NCI-H146 treated with DMSO at 0.1 percent for 48 hours (cell line): ENCODE data around the gene LRRC4C.
A peak's percentile ranks its signal among the peaks of the same experiment; 100 is the strongest.
"Not testable (repeated sequence)": the region's sequence is repeated elsewhere in the genome, so short reads cannot be mapped to it uniquely, and the experiment has no call there.

Experiments
- DNase-seq: peaks from one replicate; lab custom pipeline; 2025; ENCODE audit not compliant: unreplicated experiment; lab: John Stamatoyannopoulos, UW

LRRC4C gene

DNA sequence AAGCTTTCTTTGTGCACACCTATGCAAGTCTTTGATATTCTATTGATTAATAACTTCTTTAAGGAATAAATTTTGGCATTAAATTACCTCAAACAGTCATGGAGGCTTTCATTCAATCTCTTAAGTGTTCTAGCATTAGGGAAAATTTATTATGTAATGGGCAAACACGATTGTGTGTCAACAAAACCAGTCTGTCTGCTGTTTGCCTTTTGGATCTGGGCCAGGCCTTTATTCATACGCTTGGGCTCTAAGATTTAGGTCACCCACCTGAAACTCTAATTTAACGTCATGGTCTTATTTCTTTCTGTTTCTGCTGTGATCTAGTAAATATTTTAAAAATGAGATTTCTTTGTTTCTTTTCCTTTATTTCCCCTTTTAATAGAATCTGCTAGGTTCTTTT lies 1270.6 kb downstream of the LRRC4C start:
- DNase-seq, result peak; percentile 65

DNA sequence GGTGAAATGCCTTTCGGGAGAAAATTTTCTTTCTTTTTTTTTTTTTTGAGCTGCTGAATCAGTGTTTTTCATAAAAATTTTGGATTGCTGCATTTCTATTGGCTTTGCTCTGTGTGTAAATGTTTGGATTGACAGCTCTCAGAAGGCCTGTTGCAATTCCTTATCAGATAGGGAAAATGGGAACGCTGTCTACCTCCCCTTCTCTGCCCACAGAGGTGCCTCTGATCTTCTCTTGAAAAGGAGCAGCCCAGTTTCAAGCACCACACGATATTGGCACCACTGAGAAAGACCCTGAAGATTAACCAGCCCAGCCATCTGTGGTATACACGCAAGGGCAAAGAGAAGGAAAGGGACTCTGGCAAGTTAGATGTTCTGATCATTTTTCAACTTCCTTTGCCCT lies 1272.2 kb downstream of the LRRC4C start:
- no peak for DNase-seq

DNA sequence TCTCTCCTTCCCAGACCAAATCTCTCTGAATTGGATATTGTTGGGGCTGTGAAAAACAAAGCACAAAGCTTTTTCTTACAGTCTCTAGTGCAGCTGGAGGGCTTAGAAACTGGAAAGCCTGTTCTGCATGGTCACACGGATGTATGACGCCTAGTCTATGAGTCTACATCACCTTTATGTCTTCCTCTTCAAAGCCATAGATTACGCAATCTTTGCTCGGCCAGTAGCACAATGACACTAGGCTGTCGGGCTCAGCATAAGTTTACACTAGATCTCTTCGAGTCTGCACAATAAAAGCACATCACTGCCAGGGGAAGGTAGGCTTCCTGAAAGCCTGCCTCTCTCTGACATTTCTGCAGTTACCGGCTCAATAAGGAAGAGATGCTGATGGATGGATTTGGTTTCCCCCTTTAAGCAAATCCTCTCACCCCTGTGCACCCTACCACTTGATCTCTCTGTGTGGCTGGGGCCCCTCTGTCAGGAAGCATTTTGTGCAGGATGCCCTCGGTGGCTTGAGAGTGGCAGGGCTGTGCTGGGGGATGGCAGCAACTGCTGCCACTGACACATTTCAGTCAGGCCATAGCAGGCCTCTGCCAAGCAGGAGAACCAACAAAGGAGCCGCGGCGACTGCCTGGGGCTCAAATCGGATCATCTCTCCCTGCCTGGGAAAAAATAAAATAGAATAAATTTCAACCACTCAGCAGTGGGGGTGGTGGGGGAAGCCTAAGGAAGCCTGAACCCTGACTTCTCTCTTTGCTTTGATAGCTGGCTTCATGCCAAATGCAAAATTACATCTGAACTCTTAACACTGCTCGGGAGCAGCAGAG lies 1272.8 kb downstream of the LRRC4C start:
- no peak for DNase-seq

DNA sequence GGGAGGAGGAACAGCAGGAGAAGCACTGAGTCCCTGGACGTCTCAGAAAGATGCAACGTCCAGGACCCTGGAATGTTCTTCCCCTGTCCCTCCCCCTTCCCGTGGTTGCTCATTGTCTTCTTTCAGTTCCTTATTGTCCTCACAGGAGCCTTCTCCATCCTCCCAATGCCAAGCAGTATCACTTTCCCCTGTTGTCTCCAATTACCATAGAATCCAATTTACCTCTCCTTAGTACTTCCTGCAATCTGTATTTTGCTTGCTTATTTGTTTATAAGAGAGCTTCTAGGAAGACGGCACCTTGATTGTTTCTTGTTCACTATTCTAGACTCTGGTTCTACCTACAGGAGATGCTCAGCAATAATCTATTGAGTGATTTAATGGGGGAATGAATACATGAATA lies 1273.7 kb downstream of the LRRC4C start:
- DNase-seq, result no peak

DNA sequence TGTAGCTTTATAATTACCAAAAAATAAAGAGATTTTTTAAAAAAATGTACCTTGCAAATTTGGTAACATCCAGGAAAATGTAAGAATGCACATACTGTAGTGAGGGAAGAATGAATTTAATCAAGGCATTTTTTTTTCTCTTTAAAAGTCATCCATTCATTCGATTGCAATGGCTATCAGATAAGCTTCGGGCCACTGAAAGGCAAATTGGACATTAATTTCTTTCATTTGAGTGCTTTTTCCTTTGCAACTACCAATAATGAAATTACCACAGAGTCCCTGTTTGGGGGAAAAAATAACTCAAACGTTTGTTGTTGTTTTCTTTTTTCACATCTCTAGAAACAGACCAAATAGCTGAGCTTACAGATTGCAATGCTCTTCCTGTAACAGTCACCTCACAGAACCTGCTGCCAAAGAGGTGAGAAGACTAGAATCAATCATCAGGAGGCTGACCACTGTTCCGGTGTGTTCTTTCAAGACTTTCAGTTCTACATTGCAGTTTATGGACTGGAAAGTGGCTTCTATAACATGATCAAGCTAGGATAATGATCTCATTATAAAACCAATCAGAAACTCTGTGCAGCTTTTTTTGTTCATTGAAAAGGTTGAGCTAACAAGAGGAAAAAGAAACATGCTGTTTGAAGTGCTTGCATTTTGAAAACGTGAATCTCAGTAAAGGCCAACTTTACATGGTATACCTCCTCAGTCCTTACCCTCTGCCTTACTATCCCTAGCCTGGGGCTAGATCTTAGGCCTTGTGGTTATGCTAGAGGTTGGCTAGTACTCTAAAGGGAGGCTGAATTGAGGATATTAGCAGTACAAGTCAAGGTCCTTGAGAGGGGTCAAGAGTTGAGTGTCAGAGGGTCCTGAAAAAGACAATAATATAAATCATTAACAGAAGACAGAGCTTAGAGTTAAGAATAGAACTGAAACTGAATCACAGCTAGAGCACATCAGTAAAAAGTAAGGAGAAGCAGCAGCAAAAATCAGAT lies 1276.1 kb downstream of the LRRC4C start:
- no peak for DNase-seq

DNA sequence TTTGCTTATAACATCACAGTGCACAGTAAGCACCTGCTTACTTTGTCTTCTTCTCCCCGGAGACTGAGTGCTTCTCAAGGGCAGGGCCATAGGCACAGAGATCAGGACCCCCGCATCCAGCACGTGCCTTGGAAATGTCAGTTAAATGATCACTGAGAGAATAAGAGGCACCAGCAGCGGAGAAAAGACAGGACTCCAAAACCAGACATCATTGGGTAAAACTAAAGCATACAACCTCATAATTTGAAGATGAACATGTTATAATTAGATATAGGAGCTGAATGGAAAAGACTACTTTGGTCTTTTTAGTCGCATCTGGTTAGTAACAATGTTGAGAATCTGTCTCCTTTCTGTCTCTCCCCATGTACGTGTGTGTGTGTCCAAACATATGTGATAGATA lies 1279.9 kb downstream of the LRRC4C start:
- DNase-seq, result no peak

DNA sequence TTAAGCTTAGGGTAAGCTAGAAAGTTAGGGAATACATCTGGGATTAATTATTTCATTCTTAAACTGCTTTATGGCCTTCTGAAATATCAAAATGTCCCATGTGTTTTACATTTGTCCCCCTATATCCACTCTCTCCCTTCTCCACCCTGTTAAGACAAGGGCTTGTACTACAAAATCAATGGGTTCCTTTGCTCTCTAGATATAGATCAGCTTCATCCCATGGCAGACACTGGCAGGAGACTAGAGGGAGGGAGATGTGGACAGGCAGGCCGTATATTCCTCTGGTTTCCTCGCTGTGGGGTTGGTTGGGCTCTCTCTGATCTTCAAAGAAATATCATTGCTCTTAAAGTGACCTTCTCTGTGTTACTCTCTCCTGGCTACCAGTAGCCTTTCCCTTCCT lies 1281.0 kb downstream of the LRRC4C start:
- no peak for DNase-seq

DNA sequence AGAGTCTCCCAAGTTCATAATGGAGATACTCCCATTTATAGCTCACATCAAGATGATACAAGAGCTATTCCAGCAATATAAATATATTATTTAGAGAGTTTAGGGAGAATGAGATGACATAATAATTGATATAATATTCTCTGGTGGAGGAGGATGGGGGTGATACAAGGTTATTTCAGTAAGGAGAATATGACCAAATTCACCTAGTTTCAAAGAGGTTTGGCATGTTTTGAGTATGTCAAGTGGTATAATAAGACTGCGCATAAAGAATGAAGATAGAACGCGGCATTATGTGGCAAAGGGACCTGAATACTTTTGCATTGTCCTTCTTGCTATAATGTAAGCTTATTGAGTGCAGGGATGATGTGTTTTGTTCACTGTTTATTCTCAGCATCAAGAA lies 1283.5 kb downstream of the LRRC4C start:
- DNase-seq, result no peak

DNA sequence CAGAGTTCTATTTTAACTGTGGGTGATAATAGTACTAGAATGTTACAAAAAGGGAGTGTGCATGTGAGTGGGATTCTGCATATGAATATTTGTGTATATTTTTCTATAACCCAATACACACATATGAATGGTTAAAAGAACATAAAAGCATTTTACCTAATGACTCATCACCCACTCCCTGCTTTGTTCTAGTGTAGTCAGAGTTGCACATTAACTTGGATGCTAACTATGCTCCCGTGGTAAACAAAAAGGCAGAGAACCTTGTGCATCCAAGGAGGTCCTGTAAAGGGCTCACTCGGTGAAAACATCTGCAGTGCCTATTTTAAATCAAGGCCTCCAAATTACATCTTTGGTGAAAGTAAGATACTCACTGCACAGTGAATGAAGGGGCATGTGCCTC lies 1289.4 kb downstream of the LRRC4C start:
- DNase-seq, result no peak

DNA sequence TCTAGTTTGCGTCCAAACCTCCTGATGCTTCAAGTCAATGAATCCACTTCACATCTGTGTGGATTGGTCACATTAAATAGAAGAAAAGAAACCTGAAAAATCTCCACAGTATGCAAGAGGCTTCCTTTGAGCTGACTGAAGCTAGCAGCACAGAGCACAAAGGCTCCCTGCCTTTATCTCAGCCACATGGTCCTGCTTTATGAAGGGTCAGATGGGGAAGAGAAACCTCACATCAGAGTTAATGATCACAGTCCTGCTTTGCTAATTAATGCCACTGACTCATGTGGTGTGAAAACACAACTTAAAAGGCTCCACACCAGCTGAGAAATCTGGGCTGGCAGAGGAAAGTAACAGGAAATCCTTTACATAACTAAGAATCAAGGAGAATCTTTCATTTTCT lies 1291.0 kb downstream of the LRRC4C start:
- no peak for DNase-seq

DNA sequence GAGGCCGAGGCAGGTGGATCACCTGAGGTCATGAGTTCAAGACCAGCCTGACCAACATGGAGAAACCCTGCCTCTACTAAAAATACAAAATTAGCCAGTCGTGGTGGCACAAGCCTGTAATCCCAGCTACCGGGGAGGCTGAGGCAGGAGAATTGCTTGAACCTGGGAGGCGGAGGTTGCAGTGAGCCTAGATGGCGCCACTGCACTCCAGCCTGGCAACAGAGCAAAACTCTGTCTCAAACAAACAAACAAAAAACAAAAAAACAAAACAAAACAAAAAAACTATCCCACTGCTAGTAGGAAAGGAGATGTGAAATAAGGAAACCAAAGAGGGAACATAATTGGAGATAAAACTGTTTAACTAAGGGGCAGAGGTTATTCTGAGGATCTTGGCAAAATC lies 1291.6 kb downstream of the LRRC4C start:
- not testable (repeated sequence) for DNase-seq

DNA sequence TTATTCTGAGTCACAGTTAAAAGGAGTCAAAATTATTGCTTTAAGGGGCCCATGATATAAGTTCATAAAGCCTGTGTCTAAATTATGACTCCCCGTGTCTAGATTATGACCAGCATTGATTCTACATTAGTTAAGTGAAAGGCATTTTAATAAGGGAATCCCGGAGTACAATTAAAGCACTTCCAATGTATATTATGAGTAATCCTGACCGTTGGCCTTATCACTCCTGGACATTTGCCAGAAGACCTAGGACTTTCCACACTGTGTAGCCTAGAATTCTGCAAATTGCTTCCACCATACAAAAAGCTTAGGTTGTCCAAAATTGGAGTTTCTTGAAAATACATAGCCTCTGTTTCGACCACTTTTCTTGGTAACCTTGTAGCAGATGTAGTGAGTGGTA lies 1292.6 kb downstream of the LRRC4C start:
- no peak for DNase-seq

DNA sequence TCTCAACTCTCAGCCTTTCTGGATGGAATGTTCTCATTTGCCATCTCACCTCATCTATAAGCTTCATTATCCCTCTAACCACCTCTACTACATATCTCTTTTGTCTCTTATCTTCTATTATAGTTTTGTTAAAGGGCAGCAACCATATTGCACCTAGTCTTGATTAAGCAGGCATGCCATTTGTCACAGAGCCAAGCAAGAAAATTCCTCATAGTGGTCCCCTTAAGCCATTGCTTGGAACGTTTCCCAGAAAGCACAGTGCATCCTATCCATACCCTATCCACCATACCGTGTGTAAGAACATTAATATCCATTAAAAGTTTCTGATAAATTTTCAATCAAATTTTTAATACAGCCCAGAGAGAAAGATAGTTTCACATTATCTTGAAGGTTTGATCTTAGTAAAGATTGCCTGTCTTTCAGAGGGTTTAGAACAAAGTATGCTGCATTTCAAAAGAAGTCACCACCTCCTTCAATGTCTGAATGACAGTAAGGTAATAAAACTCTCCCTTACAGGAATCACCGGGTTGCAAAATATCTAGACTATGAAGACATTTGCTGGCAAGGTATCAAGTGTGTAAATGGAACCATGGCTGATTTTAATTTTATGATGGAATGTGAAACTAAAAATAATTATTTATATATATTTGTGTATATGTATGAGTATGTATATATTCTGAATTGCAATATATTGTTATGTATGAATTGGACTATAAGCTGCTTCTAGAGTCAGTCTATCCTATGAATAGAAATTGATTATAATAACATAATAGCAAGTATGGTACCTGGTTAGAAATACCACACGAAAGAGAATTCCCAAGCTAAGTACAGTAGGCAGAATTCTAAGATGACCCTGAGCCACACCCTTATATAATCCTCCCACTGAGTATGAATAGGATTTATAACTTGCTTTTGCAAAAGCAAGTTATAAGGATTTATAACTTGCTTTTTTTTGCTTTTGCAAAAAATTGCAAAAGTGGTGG lies 1296.3 kb downstream of the LRRC4C start:
- DNase-seq, result no peak

DNA sequence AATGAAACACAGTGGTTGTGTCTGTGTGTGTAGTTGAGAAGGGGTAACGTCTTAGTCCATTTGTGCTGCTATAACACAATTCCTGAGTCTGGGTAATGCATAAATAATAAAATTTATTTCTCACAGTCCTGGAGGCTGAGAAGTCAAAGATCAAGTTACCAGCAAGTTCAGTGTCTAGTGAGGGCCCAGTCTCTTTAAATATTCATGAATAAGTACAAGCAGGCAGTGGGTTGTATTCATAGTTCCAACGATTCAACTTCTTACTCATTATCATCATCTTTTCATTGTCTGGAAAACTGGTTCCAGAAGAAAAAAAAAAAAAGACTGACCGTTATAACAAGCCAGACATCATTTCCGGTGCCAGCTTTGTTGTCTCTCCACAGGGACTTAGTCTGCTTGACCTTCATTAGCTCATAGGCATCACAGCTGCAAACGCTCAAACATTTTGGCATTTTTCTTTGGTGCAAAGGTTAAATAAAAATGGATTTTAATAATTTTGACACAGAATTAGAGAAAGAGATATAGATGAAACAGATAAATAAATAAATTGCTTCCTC lies 1297.5 kb downstream of the LRRC4C start:
- peak; percentile 53 for DNase-seq

DNA sequence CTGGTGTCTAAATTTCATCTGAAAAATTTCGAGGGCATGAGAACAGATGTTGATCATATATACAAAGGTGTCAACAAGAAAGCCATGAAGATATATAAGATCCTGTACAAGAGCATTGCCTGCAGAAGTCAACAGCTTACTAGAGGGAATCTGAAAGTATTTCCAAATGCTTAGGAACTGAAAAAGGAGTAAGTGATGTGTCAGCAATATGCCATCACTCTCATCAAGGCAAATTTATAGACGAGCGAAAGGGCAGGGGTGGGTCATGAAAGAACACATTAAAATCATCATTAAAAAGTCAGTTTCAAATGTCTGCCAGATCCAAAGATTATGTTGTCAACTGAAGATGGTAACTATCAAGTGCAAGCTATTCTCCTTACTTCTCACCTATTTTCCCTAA lies 1299.0 kb downstream of the LRRC4C start:
- no peak for DNase-seq

DNA sequence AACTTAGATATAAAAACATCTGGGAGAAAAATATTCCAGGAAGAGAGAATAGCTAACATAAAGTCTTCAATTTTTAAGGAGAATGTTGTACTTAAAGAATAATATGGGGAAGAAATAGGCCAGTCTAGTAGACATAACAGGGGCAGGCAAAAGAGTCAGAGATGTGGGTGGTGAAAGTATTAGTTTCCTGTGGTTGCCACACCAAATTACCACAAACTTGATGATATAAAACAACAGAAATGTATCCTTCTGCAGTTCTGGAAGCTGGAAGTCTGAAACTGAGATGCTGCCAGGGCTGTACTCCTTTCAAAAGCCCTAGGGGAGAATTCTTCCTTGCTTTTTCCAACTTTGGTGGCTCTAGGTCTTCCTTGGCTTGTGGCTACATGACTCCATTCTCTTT lies 1309.7 kb downstream of the LRRC4C start:
- DNase-seq, result no peak

DNA sequence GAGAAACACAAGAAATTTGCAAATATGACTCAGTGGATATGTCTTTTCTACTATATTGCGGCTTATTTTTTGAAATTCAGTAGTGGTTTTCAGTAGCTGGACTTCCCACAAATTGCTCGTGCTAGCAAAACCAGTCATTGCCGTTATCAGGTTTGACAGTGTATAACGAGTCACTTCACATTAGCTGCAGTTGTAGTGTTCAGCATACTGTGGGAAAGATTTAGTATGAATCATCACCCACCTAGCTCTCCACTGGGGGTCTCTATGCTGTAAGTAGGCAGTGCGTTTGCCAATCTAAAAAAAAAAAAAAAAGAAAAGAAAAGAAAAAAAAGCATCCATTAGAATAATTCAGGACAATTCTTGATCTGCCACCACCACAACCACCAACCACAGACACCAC lies 1318.9 kb downstream of the LRRC4C start:
- no peak for DNase-seq

DNA sequence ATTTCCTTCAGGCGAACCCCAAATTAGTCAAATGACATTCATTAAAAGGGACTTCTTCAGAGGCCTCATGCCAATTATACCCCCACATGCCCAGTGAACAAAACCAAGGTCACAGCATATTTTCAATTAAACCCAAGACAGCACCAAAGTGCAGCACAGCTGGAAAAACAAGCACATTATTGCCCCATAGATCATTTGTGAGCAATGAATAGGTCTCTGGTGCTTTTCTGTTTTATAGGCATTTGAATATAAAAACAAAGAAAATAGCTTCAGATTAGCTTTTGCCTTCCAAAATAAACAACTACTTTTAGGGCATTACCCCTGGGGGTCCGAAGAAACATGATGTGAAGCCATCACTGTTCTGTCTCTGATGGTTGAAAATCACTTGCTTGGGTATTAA lies 1319.9 kb downstream of the LRRC4C start:
- no peak for DNase-seq

DNA sequence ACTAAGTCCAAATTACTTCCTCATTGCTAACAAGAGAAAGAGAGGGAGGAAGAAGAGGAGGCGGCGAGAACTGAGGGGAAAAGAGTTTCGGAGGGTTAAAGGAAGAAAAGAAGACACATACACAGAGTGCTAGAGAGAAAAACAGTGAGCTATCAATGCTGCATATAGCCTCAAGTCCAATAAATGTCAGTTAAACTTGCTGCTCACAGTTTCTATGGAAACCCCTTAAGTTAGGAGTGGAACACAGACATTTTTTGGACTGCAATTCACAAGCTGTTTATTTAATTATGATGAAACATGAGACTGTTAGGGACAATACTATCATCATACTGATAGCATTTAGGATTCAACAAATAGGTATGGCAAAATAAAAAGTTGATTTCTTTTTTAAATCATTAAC lies 1320.4 kb downstream of the LRRC4C start:
- DNase-seq, result no peak

DNA sequence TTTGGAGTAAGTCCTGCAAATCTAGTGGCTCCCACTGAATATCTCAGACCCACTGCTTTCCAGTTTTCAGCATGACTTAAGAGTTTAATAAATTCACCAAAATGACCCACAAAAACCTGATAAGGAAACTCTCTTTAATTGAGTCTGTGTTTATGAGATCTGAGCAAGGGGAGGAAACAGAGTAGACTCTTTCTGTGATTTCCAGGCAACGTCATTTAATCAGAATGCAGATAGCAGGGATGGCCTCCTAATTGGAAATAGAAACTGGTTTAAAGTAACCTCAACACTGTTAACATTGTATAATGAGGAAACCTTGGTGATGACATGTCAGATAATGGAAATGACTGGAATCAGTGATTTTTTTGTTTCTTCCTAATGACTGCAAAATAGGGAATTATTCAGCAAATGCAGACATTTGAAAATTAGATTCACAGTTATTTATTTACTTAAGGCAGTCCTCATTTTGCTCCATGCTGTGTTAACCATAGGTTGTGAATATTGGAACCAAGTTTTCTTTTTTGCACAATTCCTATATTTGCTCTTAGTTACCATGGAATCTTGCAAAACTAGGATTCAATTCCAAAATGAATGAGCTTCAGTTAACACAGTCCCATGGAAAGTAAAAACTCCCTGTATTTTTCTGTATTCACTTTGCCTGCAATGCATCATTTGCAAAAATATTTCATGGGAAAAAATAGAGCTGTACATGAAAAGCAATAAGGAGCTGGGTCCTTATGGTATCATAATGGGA lies 1324.5 kb downstream of the LRRC4C start:
- DNase-seq, result no peak
